Stomach (tissue), 4 donors: ENCODE measurements around the gene CFAP97D1.

Experiments used
- CTCF ChIP-seq, 7 experiments: fragments of 450-650 bp in 4 of 7; fragments of 200-600 bp in 3 of 7; sonication (generic) in 3 of 7; IDR thresholded peaks; one replicate each; pipeline ENCODE4 v1.5.1; 2016 to 2019; ENCODE audit warnings: antibody characterized with exemption in 7 of 7, control low read depth in 2 of 7, mild to moderate bottlenecking in 1 of 7
- EP300 ChIP-seq: sonication (generic); formaldehyde crosslinking; IDR thresholded peaks from one replicate; pipeline ENCODE4 v1.6.1; 2017; ENCODE audit warnings: antibody characterized with exemption

GRCh38 chr17:43810226-43810715, 30.0 kb downstream of the CFAP97D1 start:
- TF ChIP-seq EP300, result no peak
- TF ChIP-seq CTCF (IDR thresholded peaks at IDR 0.05), result no peak
